Activated CD4-positive, alpha-beta T cell treated with anti-CD3 and anti-CD28 coated beads for 1 hour (primary cell): ENCODE results near the gene SCARB1.

Source experiments
- DNase-seq: peaks from one replicate; pipeline ENCODE4 v3.0.0-alpha.2; 2020

SCARB1 gene

GRCh38 chr12:124790650-124791400 is 72.8 kb downstream of the SCARB1 start:
- no peak for DNase-seq

- no peak for DNase-seq
Observed at GRCh38 chr12:124788936-124789555, 74.6 kb downstream of the SCARB1 start.

GRCh38 chr12:124786061-124786964 is 77.4 kb downstream of the SCARB1 start:
- no peak for DNase-seq

GRCh38 chr12:124784871-124785572 is 78.6 kb downstream of the SCARB1 start:
- no peak for DNase-seq

- no peak for DNase-seq
Observed at GRCh38 chr12:124783087-124783486, 80.6 kb downstream of the SCARB1 start.

- DNase-seq, result no peak
Observed at GRCh38 chr12:124782132-124782531, 81.5 kb downstream of the SCARB1 start.

- no peak for DNase-seq
Observed at GRCh38 chr12:124780752-124781685, 82.6 kb downstream of the SCARB1 start.

- DNase-seq, result no peak
Observed at GRCh38 chr12:124780336-124780735, 83.3 kb downstream of the SCARB1 start.

- no peak for DNase-seq
Observed at GRCh38 chr12:124779161-124780141, 84.2 kb downstream of the SCARB1 start.

- no peak for DNase-seq
Observed at GRCh38 chr12:124778411-124778810, 85.3 kb downstream of the SCARB1 start.

GRCh38 chr12:124777399-124778372 is 86.0 kb downstream of the SCARB1 start:
- no peak for DNase-seq

- no peak for DNase-seq
Observed at GRCh38 chr12:124776125-124776513, 87.5 kb downstream of the SCARB1 start.

- no peak for DNase-seq
Observed at GRCh38 chr12:124774462-124775167, 89.0 kb downstream of the SCARB1 start.

- no peak for DNase-seq
Observed at GRCh38 chr12:124774054-124774461, 89.6 kb downstream of the SCARB1 start.

- no peak for DNase-seq
Observed at GRCh38 chr12:124772289-124773170, 91.1 kb downstream of the SCARB1 start.

- peak; percentile 66 for DNase-seq
Observed at GRCh38 chr12:124771462-124772288, 92.0 kb downstream of the SCARB1 start.

- DNase-seq, result no peak
Observed at GRCh38 chr12:124770728-124771127, 92.9 kb downstream of the SCARB1 start.
